GM23248 (cell line): ENCODE results near the gene IZUMO4.

Source experiments
- EZH2 ChIP-seq: fragments of 200-600 bp; sonication (generic); IDR thresholded peaks from 2 replicates; pipeline ENCODE4 v1.6.1; 2018; ENCODE audit warnings: antibody characterized with exemption, mild to moderate bottlenecking; ENCODE audit not compliant: insufficient read depth, poor library complexity, severe bottlenecking
- EZH2phosphoT487 ChIP-seq: fragments of 200-600 bp; sonication (generic); IDR thresholded peaks from 2 replicates; pipeline ENCODE4 v1.6.1; 2018; ENCODE audit warnings: antibody characterized with exemption, moderate library complexity, mild to moderate bottlenecking, low read depth; ENCODE audit not compliant: insufficient read depth

DNA sequence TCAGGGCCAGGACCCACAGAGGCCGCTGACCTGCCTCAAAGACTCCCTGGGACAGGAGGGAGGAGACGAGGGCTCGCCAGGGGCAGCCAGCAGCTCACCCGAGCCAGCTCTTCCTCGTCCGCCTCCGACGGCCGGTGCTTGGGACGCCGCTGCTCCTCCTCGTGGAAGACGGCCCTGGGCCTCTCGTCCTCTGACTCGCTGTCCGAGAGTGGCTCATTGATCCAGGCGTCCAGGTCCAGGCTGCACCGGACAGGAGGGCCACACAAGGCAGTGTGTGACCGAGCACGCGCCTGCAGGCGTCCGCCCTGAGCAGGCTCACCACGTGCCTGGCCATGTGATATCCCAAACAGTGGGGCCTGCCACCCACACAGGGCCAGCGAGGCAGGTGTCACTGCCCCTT lies 19.8 kb downstream of the IZUMO4 start:
- TF ChIP-seq EZH2 (no peak), EZH2phosphoT487 (no peak)
